ENCODE data around the gene OGFOD3. TPM values are rescaled to one million over a fixed set of nuclear protein-coding genes. Genes with fewer than 3 reads are reported as not detected.

OGFOD3 gene
- total and polyA plus RNA-seq, 9 of the 15 experiments (the other 6 are each of a cell fraction or from before 2014, with no cell fraction given): 0.69 to 44.7 (median 18.9) TPM

GRCh38 chr17:82440469-82440981 is 22.1 kb upstream of the OGFOD3 start:
- intact Hi-C loops (cut with micrococcal nuclease) (no loop called here), in situ Hi-C loops (cut with MboI) (no loop called here)
- Histone ChIP-seq H4K20me1 (replicated peaks; ENCODE audit: control insufficient read depth, insufficient read depth, low read length) (no peaks in the 10 kb centered on the region), H3K4me3 (no peak overlapping the region), H3K27me3 (ENCODE audit: control insufficient read depth in 2 of 2, insufficient read depth in 2 of 2, low read length in 2 of 2) (no peaks in the 10 kb centered on the region), H3K27ac (ENCODE audit: extremely low read depth, low read depth, low read length) (no peak overlapping the region), H3K79me2 (ENCODE audit: control insufficient read depth, insufficient read depth, low read length) (no peaks in the 10 kb centered on the region), H3K9ac (ENCODE audit: insufficient read depth in 1 of 2, low read depth in 2 of 2, low read length in 2 of 2) (peak overlapping the region in 1 of 2 experiments; percentile 74; a peak in 2 of 4 replicates), H2AFZ (ENCODE audit: low read depth, low read length) (no peak overlapping the region), H3K9me1 (ENCODE audit: control insufficient read depth, insufficient read depth, low read length) (no peaks in the 10 kb centered on the region), H3K36me3 (ENCODE audit: control insufficient read depth, insufficient read depth, low read length) (peaks cover 24% of the 10 kb centered on the region; the same call in 1 of the 3 replicates), H3K4me2 (ENCODE audit: insufficient read depth, low read length) (no peak overlapping the region), H3K9me3 (replicated peaks; ENCODE audit: control insufficient read depth, insufficient read depth, low read depth, low read length) (no peaks in the 10 kb centered on the region), H3K4me1 (replicated peaks in 1 of 2; ENCODE audit: control insufficient read depth in 2 of 2, insufficient read depth in 2 of 2, low read length in 2 of 2) (peaks cover 0 to 74% of the 10 kb centered on the region in 2 experiments; a peak in 2 of 5 replicates)
- POLR2A ChIA-PET: interaction anchor here (0.7 kb wide), 1 partner anchor 11 kb away, joined by 3 read pairs; no protein-coding TSS in a partner anchor
- FAIRE-seq (no peak), ATAC-seq (no peak), DNase-seq (ENCODE audit: extremely low read depth in 1 of 4, low spot score in 3 of 4) (no peak)
- CTCF ChIA-PET (ENCODE audit: low intra/inter-chr PET ratio): no interaction called here
- no peak for TF ChIP-seq ZNF217 (CRISPR knock-in tag; IDR thresholded peaks at IDR 0.05)
- 89% methylated on average over 17 of the region's 22 CpGs for WGBS (ENCODE audit: insufficient coverage, low coverage, missing lambda C conversion rate)
- no TSS peak for BruUV-seq (replicated peaks)

- H3K79me2 ChIP-seq (ENCODE audit: control insufficient read depth, insufficient read depth, low read length): no peaks in the 10 kb centered on the region
- CTCF ChIA-PET (ENCODE audit: low intra/inter-chr PET ratio): no interaction called here
- no peak overlapping the region for H2AFZ ChIP-seq (ENCODE audit: low read depth, low read length)
- H3K27me3 ChIP-seq (ENCODE audit: control insufficient read depth in 2 of 2, insufficient read depth in 2 of 2, low read length in 2 of 2): no peaks in the 10 kb centered on the region
- H3K36me3 ChIP-seq (ENCODE audit: control insufficient read depth, insufficient read depth, low read length): peaks cover 24% of the 10 kb centered on the region; the same call in 1 of the 3 replicates
- H3K9me3 ChIP-seq (replicated peaks; ENCODE audit: control insufficient read depth, insufficient read depth, low read depth, low read length): no peaks in the 10 kb centered on the region
- peaks cover 0 to 72% of the 10 kb centered on the region in 2 experiments; a peak in 2 of 5 replicates for H3K4me1 ChIP-seq (replicated peaks in 1 of 2; ENCODE audit: control insufficient read depth in 2 of 2, insufficient read depth in 2 of 2, low read length in 2 of 2)
- WGBS (ENCODE audit: insufficient coverage, low coverage, missing lambda C conversion rate): 86% methylated on average over 25 of the region's 34 CpGs
- in situ Hi-C loops (cut with MboI) (no loop called here), intact Hi-C loops (cut with micrococcal nuclease) (no loop called here)
- BruUV-seq (replicated peaks): no TSS peak
- H4K20me1 ChIP-seq (replicated peaks; ENCODE audit: control insufficient read depth, insufficient read depth, low read length): no peaks in the 10 kb centered on the region
- FAIRE-seq (no peak), DNase-seq (ENCODE audit: extremely low read depth in 1 of 4, low spot score in 3 of 4) (no peak), ATAC-seq (no peak)
- no peak overlapping the region for H3K27ac ChIP-seq (ENCODE audit: extremely low read depth, low read depth, low read length)
- no peak overlapping the region for H3K4me3 ChIP-seq
- POLR2A ChIA-PET: interaction anchor here (0.7 kb wide), 1 partner anchor 11 kb away, joined by 3 read pairs; no protein-coding TSS in a partner anchor
- no peaks in the 10 kb centered on the region for H3K9me1 ChIP-seq (ENCODE audit: control insufficient read depth, insufficient read depth, low read length)
- peak overlapping the region in 1 of 2 experiments; percentile 26; a peak in 1 of 4 replicates for H3K9ac ChIP-seq (ENCODE audit: insufficient read depth in 1 of 2, low read depth in 2 of 2, low read length in 2 of 2)
- H3K4me2 ChIP-seq (ENCODE audit: insufficient read depth, low read length): no peak overlapping the region
- TF ChIP-seq GATAD2A (IDR thresholded peaks at IDR 0.05): no peak
- TF ChIP-seq TGIF2 (CRISPR knock-in tag; IDR thresholded peaks at IDR 0.05): no peak
- no peak for TF ChIP-seq ATF4 (CRISPR knock-in tag; IDR thresholded peaks at IDR 0.05)
- TF ChIP-seq HNRNPK (IDR thresholded peaks at IDR 0.05; ENCODE audit: low read depth, low read length, poor library complexity, severe bottlenecking): no peak
- peak; percentile 21 for TF ChIP-seq CCNT2 (IDR thresholded peaks at IDR 0.05; ENCODE audit: borderline replicate concordance, extremely low read depth, insufficient read length, low read depth, low read length)
- no peak for TF ChIP-seq NCOA4 (IDR thresholded peaks at IDR 0.05; ENCODE audit: partially characterized antibody)
- no peak for TF ChIP-seq ZNF239 (CRISPR knock-in tag; IDR thresholded peaks at IDR 0.05)
- TF ChIP-seq ZNF436 (CRISPR knock-in tag; IDR thresholded peaks at IDR 0.05): no peak
- no peak for TF ChIP-seq ELF2 (CRISPR knock-in tag; IDR thresholded peaks at IDR 0.05)
- TF ChIP-seq SRSF7 (optimal IDR thresholded peaks at IDR 0.05; ENCODE audit: low read depth, low read length): no peak
- TF ChIP-seq ZBTB9 (CRISPR knock-in tag; IDR thresholded peaks at IDR 0.05): no peak
- TF ChIP-seq GTF2A2 (tag; IDR thresholded peaks at IDR 0.05): no peak
These were observed 21.5 kb upstream of the OGFOD3 start for GRCh38 chr17:82439829-82440365.
